ENCODE data around the gene DIPK2A. TPM values are rescaled to one million over a fixed set of nuclear protein-coding genes. Genes with fewer than 3 reads are reported as not detected.

The DIPK2A gene
- polyA plus RNA-seq, 1 of the 3 experiments (the other 2 are of a cell fraction) = 0.03 TPM

- Histone ChIP-seq H3K4me3 (ENCODE audit: low read depth in 2 of 2, low read length in 1 of 2) (peak overlapping the region; percentile 48 to 87), H2AFZ (ENCODE audit: low read depth) (peak overlapping the region; percentile 91), H3K27me3 (ENCODE audit: insufficient read depth) (peaks cover 22% of the 10 kb centered on the region), H3K9ac (peak overlapping the region; percentile 41; the same call in 1 of the 2 replicates), H3K4me2 (peak overlapping the region; percentile 85), H3K79me2 (ENCODE audit: insufficient read depth) (no peaks in the 10 kb centered on the region), H3F3A (replicated peaks; ENCODE audit: insufficient read depth) (no peaks in the 10 kb centered on the region), H3K27ac (ENCODE audit: low read depth in 2 of 2, low read length in 1 of 2) (no peak overlapping the region), H3K4me1 (ENCODE audit: control insufficient read depth in 1 of 2, insufficient read depth in 2 of 2, low read depth in 1 of 2, low read length in 1 of 2) (peaks cover 0 to 6% of the 10 kb centered on the region in 2 experiments; a peak in 1 of 4 replicates), H3K9me3 (no peaks in the 10 kb centered on the region), H3K36me3 (replicated peaks in 1 of 2; ENCODE audit: control insufficient read depth in 1 of 2, insufficient read depth in 2 of 2, low read length in 1 of 2) (no peaks in the 10 kb centered on the region), H3K9me2 (no peaks in the 10 kb centered on the region), H4K20me1 (ENCODE audit: insufficient read depth) (no peaks in the 10 kb centered on the region)
- WGBS (ENCODE audit: low lambda C conversion rate) = 1% methylated on average over 30 of the region's 37 CpGs
- CTCF ChIA-PET = interaction anchor here (0.9 to 1.6 kb wide), 2 partner anchors 18 to 86 kb away, joined by 3 to 7 read pairs; no protein-coding TSS in a partner anchor
- TF ChIP-seq PBX3 (IDR thresholded peaks at IDR 0.05) = no peak
- TF ChIP-seq CHD2 (IDR thresholded peaks at IDR 0.05; ENCODE audit: low read length, partially characterized antibody) = no peak
- TF ChIP-seq MEF2A (IDR thresholded peaks at IDR 0.05; ENCODE audit: borderline replicate concordance, low read depth) = no peak
- no peak for TF ChIP-seq ELF1 (IDR thresholded peaks at IDR 0.05)
- no peak for TF ChIP-seq USF1 (IDR thresholded peaks at IDR 0.05; ENCODE audit: borderline replicate concordance, low read depth)
- POLR2A ChIA-PET = no interaction called here
- peak; percentile 41 for DNase-seq
Observed at GRCh38 chr3:143970773-143971358, 757 bp upstream of the DIPK2A start.

GRCh38 chr3:143972155-143972504 lies 507 bp downstream of the DIPK2A start:
- ChIA-PET CTCF (interaction anchor here (1.1 to 1.6 kb wide), 2 partner anchors 12 to 20 kb away, joined by 3 to 7 read pairs; no protein-coding TSS in a partner anchor), POLR2A (no interaction called here)
- no peaks in the 10 kb centered on the region for H3K9me2 ChIP-seq
- H3K4me3 ChIP-seq (ENCODE audit: low read depth in 2 of 2, low read length in 1 of 2) = peak overlapping the region; percentile 48 to 87
- peak overlapping the region; percentile 85 for H3K4me2 ChIP-seq
- H3K9me3 ChIP-seq = no peaks in the 10 kb centered on the region
- peak overlapping the region; percentile 91 for H2AFZ ChIP-seq (ENCODE audit: low read depth)
- TF ChIP-seq MAX (IDR thresholded peaks at IDR 0.05; ENCODE audit: low read depth) (peak; percentile 14; the same call in 1 of the 2 replicates), MEF2A (IDR thresholded peaks at IDR 0.05; ENCODE audit: borderline replicate concordance, low read depth) (no peak)
- no peaks in the 10 kb centered on the region for H3K36me3 ChIP-seq (replicated peaks in 1 of 2; ENCODE audit: control insufficient read depth in 1 of 2, insufficient read depth in 2 of 2, low read length in 1 of 2)
- 4% methylated on average over 17 of the region's 42 CpGs for WGBS (ENCODE audit: low lambda C conversion rate)
- no peak for DNase-seq
- H3K9ac ChIP-seq = no peak overlapping the region; the same call in 1 of the 2 replicates
- peaks cover 0 to 6% of the 10 kb centered on the region in 2 experiments; a peak in 1 of 4 replicates for H3K4me1 ChIP-seq (ENCODE audit: control insufficient read depth in 1 of 2, insufficient read depth in 2 of 2, low read depth in 1 of 2, low read length in 1 of 2)
- no peaks in the 10 kb centered on the region for H3K79me2 ChIP-seq (ENCODE audit: insufficient read depth)
- H4K20me1 ChIP-seq (ENCODE audit: insufficient read depth) = no peaks in the 10 kb centered on the region
- H3F3A ChIP-seq (replicated peaks; ENCODE audit: insufficient read depth) = no peaks in the 10 kb centered on the region
- peaks cover 22% of the 10 kb centered on the region for H3K27me3 ChIP-seq (ENCODE audit: insufficient read depth)
- H3K27ac ChIP-seq (ENCODE audit: low read depth in 2 of 2, low read length in 1 of 2) = no peak overlapping the region
